CD1c-positive myeloid dendritic cell (primary cell): ENCODE results near the gene DPP4.
"Not testable (repeated sequence)": the region's sequence is repeated elsewhere in the genome, so short reads cannot be mapped to it uniquely, and the experiment has no call there.

ENCODE experiments used
- DNase-seq: peaks from one replicate; pipeline ENCODE4 v3.0.0-alpha.2; 2016; ENCODE audit errors: extremely low spot score

DPP4 gene

DNA sequence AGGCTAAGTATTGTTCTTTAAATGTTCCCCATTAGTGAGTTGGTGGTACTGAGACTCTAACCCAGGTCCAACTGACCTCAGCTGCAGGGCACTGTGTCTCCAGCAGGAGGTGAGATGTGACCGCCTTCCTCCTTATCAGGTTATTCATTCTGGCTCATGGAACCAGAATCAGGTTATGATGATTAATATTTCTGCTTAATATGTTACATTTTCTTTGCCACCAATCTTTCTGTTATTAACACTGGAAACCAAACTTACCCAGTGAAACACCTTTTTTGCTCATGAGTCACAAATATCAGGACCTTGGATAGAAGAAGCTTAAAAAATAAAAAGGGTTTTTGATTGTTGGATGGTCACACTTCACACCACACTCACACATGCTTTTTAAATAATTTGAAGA, 85.4 kb downstream of the DPP4 start:
- no peak for DNase-seq

DNA sequence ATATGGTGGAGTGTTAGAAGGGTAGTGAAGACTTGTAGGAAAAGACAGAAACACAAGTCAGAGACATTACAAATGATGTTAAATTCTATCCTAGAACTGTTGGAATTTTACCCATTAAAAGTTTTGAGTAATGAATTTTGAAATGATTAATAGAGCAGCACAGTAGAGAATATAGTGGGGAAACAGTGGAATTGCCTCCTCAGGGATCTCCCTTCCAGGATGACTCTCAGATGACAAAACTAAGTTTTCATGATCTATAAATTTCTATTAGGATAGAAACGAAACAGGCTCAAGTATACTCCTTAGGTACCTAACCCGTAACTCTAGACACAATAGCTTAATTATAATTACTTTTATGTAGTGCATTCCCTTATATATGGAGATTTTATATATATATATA, 86.7 kb downstream of the DPP4 start:
- DNase-seq, result no peak

DNA sequence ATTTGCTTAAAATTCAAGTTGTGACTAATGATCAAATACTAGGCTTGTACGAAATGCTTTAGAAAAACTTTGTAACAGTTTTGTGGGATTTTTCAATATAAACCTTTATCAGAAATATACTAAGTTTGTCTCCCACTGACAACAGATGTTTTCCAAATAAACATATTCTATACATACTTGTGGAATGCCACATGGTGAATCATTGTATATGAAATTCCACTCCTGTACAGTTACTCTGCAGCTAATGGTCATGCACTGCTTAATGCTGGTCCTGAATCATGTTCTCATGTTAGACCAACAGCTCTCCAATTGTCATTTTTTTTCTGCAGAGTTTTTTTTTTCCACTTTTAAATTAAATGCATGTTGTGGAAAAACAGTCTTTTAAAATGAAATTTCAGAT, 90.1 kb downstream of the DPP4 start:
- no peak for DNase-seq

DNA sequence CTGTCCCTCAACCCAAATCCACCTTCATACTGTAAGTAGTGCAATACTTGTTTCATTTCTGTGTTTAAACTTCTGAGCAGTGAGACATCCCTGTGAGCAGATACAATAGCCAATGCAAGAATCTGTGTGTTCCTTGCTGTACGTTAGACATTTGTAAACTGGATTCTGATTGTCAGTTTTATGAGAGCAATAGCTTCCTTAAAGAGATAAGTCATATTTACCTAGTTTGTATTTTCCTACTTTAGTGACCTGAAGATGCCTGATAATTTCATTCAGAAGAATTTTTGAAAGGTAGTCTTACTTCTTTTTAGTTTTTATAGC, 90.7 kb downstream of the DPP4 start:
- no peak for DNase-seq

DNA sequence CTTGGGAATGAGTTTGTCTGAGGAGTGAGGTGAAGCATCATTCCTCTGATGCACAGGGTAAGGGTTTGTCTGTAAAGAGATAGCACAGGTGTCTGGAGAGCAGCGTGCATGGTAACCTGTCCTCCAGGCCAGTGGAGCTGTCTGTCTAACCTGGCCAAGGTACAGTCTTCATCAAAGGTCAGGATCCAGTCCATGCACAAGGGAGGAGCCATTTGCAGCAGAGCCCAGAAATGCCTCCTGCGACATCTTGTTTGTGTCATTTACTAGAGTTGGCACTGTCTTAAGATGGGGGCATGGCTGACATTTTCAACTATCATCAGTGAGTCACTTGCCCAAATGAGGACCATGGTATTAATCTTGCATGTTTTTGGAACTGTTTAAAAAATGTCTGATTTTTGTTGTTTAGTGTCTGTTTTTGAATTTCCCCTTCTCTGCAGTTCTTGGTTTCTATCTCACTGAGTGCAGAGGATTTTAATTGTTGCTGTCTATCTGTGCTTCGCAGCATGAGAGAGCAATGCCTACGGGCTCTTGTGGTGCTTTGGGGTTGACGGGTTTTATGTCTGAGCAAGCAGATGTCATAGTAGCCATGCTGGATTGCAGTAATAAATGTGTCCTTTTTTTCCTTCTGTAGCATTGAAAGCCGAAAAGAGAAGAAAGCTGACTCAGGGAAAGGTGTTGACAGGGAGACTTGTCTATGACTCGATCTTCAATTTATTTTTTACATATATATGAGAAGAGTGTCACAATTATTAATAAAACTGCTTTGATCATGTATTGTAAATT, 91.3 kb downstream of the DPP4 start:
- no peak for DNase-seq

DNA sequence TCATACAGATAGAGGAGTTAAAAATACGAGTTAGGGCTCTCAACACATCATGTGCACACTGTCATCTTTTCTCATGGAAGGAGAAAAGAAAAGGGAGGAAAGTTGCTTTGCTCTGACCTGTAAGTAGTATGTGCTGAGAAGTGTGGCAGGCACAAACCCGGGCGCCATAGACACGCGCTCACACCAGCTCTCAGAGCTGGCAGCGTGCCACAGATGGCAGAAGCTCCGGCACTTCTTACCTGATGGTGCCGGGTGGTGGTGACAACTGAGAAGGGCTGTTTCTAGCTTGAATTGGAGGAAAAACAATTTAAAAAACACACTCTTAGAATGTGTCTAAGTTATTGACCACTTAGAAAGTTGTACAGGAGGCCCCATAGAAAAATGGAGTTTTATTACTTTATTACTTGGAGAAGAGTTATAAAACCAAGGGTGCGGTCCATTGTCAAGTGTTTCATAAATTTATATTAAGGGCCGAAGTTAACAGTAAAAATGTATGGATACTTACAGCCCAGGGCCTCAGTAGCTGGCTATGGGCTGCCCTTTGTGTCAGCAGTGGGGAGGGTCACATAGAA, 92.2 kb downstream of the DPP4 start:
- DNase-seq, result no peak

DNA sequence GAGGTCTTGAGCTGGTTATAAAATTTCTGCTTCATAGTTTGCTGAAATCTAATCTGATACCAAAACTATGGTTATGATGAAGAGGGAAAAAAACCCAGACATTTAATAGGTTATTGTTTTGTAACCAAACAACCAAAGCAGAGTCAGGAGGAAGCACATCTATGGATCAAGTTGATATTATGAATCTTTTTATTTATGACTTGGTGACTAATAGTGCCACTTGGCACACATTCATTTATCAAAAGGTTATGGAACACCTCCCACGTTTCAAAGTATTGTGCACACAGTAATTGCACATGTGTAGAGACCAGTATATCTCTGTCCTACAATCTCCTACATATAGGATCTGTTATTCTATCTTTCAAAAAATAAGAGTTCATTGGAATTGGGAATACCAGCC, 93.0 kb downstream of the DPP4 start:
- DNase-seq, result no peak

DNA sequence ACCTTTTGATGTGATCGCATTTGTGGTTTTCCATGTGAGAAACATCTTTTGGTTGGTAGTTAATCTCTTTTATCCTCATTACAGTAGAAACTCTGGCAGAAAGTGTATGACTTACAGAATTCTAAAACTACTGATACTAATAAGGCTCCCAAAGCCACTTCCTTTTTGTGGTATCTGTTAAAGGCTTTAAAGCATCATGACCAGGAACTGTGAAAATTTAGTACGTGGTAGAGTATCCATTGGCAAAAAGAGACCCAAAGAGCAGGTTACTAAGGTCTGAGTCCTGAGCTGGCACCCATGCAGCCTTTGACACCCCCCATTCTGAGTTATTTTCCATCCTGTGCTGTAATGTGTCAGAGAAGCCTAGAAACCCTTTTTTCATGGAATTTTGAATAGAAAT, 94.5 kb downstream of the DPP4 start:
- DNase-seq, result peak; percentile 70

DNA sequence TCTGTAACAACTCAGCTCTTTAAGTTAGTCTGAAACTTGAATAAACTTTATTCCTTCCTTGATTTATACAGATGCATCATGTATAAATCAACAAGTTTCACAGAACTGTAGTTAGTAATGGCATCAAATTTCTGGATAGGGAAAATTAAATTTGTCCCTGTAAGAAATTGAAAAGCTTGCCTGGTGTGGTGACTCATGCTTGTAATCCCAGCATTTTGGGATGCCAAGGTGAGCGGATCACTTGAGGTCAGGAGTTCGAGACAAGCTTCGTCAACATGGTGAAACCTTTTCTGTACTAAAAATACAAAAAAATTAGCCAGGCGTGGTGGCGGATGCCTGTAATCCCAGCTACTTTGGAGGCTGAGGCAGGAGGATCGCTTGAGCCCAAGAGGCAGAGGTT, 96.1 kb downstream of the DPP4 start:
- DNase-seq, result not testable (repeated sequence)

DNA sequence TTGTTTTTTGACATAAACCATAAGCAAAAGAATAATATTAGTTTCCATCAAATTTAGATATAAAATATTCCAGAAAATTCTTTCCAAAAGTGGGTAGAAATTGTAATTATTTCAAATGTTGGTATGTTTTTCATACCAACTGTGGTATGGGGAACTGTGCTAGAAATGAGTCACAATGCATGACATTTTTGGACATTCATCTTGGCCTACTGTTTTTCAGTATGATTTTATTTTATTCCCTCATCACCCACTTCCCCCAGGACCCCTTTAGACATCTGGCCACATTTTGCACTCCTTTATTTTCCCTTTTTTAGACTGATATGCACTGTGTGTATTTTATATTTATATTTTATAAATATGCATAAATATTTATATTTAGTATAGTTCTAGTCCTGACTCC, 97.1 kb downstream of the DPP4 start:
- DNase-seq, result peak; percentile 58

DNA sequence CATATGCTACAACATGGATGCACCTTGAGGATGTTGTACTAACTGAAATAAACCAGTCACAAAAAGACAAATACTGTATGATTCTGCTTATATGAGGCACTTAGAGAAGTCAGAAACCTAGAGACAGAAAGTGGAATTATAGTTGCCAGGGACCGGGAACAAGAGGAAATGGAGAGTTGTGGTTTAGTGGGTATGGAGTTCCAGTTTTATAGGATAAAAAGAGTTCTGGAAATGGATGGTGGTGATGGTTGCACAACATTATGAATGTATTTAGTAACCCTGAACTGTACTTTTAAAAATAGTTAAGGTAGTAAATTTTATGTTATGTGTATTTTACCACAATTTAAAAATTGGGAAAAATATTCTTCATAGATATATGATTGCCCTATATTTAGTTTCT, 97.7 kb downstream of the DPP4 start:
- peak; percentile 65 for DNase-seq

DNA sequence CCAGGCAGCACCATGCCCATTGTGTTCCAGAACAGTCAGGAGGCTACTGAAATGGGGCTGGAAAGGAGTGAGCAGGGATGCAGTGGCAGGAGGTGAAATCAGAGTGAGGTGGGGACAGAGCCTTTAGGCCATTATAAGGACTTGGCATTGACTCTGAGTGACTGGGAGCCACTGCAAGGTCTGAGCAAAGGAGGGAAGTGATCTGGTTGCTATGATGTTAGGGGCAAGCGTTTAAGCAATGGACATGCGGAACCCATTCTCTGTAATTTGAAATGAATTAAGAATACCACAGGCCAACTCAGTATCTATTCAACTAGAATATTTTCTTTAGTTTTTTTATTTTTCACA, 98.2 kb downstream of the DPP4 start:
- no peak for DNase-seq

DNA sequence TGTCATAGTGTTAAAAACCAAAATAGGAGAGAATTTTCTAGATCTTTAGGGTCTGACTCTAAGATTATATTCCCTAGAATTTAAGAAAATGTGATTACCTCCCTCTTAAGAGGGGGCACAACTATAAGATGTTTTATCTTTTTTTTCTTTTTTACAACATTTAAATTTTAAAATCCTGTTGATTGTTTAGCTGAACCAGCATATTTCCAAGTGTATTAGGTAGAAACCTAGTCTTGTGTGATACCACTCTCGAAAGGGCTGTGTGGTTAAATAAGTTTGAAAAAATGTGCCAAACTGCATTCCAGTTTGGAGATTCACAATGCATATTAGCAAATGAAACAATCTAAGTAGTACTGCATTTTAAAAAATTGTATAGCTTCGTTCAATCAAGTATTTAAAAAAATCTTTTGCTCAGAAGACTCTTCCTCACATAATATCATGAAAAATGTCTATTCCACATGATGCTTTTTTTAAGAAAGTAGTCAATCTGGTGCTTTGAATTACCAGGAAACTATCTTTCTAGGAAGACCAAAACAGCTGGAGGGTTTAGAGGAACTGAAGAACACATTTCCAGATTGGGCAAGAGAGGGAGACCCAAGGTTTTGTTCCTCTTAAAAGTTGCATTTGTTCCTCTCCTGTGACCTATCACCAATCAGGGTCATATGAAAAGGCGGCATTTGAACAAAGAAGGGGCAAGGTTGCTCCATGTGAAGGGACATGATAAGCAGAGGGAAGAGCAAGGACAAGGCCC, 98.8 kb downstream of the DPP4 start:
- peak; percentile 91 for DNase-seq

DNA sequence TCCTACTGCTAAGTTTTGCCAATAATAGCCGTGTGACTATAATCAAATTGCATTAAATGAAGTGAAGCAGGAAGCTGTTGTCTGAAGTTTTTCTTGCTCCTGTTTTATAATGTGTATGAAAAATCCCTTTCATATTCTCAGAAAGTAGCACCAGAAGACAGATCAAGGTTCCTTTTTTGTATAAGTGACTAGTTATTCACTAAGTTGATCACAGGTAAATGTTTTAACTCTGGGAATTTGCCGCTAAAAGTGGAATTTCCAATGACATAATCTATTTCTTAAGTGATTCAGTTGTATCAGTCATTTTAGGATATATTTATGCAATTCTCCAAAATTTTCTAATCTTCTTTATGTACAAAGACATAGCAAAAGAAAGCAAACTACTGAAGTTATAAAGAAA, 99.6 kb downstream of the DPP4 start:
- DNase-seq, result no peak

DNA sequence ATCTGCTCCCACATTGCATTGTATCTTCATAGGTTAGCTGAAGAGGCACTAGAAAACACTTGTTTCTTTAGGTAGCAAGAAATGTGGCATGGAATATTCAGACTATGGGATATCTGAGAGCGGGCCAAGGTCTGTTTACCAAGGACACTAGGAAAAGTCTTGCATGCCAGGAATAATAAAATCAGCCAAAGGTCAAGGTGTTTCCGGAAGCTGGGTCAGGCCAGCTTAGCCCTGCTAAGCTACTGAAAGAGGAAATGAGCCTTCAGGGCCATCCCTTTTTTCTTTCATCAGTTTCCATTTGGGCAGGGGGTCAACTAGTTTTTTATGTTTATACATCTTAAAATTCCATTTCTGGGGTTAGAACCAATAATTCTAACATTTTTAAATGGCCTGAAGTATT, 101.1 kb downstream of the DPP4 start:
- peak; percentile 17 for DNase-seq

DNA sequence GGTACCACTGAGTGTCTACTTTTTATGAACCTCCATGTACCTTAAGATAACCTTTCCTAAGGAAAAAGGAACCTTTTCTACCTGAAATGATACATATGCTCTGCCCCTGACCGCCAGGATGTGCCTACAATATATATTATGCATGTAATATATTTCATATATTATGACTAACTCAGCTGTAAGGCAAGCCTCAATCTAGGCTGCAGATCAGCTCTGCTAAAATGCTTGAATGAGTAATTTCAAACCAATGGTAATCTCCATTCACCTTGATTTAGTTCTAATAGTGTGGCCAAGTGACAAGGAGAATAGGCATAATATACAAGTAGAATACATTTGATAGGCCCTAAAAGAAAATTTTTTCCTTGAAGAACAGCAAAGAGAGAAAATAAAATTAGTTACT, 101.8 kb downstream of the DPP4 start:
- no peak for DNase-seq

DNA sequence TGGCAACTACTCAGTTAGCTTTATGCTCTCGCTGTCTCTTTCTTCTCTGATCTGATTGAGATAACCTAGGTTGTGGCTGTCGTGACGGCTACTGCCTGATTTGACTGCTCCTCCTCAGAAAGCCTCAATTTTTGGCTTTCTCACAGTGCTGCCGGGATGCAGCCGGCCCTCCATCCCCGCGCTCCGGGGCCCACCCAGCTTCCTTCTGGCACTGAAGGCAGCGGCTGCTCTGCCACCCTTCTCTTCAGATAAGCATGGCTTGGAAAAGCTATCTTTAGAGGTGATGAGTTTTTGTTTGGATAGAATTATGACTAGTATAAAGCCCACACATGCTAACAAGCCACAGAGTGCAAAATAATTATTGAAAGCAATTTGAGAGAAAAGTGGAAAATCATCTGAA, 102.5 kb downstream of the DPP4 start:
- no peak for DNase-seq

DNA sequence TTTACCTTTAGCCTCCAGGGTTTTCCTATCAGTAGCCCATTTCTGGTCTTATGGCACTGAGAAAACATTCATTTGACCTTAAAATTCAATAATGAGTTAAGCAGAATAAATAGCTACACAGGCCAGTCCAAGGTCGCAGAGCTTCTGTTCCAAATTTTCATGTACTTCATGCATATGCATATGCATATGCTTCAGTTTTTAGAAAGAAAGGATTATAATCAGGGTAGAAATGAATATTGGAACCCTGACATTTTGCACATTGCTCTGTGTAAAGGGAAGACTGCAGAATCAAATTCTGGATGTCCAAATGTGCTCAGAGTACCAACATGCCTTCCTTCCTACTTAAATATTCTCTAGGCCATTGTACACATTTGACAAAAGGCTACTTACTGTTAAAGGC, 104.9 kb downstream of the DPP4 start:
- no peak for DNase-seq

DNA sequence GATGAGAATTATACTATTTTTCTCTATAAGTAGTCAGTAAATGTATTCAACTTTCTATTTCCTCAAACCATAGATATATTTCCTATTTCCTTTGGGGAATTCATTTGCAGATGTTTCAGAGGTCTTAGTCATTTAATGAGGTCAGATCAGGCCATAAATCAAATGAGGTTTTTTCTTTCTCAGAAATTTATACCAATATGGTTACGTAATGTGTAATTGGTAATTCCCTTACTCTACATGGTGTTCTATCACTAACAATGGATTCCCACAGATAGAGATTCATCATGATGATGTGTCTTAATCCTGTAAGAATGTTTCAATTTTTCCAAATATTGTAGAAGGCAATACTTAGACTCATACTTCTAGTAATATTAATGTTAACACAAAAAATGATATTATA, 108.0 kb downstream of the DPP4 start:
- no peak for DNase-seq

DNA sequence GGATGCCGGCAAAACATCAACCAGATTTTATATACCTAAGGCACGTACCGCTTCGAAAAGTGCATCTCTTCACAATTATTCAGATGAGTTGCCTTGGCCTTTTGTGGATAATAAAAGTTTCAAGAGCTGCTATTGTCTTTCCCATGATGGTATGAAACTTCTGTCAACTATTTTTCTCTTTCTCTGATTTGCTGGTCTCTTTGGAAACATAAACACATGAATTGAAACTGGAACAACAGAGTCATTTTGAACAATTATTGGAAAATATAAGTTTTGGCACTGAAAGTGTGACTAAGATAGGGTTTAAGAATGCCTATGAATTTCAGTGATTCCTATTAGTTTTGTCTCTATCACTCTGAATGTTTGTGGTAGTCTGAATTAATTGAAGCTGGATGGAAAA, 109.9 kb downstream of the DPP4 start:
- DNase-seq, result no peak

DNA sequence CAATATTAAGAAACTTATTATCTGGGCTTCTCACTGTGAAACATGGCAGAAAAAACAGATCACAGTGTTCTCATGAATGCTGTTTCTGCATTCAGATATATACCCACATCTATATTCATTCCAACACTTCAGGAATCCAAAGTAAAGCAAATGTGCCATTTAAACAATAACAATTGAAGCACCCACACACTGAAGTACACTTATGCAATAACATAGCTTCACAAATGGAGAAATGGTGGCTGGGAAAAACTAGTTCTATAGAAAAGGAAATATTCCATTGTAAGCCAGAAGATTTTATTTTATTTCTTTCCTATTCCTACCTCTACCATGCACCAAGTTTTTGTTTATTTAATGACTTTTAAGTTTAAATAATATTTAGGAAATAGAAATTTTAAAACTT, 111.9 kb downstream of the DPP4 start:
- peak; percentile 15 for DNase-seq

DNA sequence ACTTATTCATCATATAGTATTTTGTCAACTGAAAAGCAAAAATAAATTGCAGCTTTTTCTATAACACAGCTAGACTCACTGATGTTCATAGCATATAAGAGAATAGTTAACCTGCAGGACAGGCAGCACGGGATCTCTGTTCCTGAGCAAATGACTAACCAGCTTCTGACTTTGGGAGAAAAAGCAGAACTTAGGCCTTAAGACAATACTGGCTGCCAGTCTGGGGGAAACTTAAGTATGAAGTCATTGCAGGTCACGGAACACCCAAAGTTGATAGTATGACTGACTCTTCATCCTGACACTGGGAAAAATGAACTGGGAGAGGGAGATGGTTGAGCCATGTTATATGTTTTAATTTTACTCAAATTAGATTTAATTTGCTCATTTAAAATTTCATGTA, 113.0 kb downstream of the DPP4 start:
- peak; percentile 78 for DNase-seq

DNA sequence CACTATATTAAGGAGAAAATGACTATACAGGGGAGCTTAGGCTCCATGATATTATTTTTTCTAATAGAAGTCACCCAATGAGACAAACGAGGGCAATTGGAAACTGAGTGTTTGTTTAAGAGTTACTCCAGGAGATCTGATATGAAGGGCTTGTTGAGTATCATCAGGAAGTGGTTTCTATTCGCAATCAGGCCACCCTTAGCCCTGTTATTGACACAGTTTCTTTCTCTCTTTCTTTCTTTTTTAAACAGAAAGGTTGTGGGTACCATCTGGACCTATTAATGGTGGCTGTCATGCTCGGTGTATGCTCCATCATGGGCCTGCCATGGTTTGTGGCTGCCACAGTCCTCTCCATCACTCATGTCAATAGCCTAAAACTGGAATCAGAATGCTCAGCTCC, 117.3 kb downstream of the DPP4 start:
- no peak for DNase-seq

DNA sequence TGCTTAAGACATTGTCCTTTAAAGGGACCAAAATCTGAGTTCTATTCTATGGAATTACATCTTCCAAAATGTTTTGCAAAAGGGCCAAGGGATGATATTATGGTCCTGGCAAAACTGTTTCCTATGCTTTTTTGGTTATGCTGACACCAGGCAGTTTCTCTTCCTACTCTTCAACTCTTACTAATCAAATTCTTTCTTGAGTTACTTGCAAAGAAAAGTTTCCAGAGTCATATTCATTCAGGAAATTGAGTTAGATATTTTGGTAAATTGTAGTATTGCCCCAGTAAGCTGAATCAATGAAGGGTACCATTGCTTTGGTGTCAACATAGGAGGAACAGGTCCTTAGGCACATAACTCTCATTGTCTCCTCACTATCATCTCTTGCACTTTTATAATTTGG, 118.8 kb downstream of the DPP4 start:
- DNase-seq, result no peak
